ENCODE measurements around the gene RAB20. TPM values are rescaled to one million over a fixed set of nuclear protein-coding genes. Genes with fewer than 3 reads are reported as not detected.
"Not testable (repeated sequence)": the region's sequence is repeated elsewhere in the genome, so short reads cannot be mapped to it uniquely, and the experiment has no call there.

Gene RAB20
- total RNA-seq, 1 donor from 2014 or later = 1.5 TPM

DNA sequence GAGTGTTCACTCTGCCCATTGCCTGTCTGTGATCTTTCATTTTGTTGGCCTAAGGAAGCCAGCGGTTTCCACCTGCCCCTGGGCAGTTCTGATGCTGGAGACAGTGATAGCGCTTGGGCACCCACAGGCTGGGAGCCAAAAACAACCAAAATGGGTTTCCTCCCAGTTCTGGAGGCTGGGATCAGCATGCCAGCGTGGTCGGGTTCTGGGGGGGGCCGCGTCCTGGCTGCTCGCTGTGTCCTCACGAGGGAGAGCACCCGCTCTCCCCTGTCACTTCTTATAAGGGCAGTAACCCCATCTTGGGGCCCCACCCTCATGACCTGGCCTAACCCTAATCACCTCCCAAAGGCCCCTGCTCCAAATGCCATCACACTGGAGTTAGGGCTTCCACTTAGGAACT lies 67.9 kb downstream of the RAB20 start:
- H3K4me1 Mint-ChIP-seq (ENCODE audit: unreplicated experiment) = peaks cover 2% of the 10 kb centered on the region
- peaks cover 15% of the 10 kb centered on the region for H3K27me3 Mint-ChIP-seq (ENCODE audit: unreplicated experiment)
- TF ChIP-seq, protein P1, sequence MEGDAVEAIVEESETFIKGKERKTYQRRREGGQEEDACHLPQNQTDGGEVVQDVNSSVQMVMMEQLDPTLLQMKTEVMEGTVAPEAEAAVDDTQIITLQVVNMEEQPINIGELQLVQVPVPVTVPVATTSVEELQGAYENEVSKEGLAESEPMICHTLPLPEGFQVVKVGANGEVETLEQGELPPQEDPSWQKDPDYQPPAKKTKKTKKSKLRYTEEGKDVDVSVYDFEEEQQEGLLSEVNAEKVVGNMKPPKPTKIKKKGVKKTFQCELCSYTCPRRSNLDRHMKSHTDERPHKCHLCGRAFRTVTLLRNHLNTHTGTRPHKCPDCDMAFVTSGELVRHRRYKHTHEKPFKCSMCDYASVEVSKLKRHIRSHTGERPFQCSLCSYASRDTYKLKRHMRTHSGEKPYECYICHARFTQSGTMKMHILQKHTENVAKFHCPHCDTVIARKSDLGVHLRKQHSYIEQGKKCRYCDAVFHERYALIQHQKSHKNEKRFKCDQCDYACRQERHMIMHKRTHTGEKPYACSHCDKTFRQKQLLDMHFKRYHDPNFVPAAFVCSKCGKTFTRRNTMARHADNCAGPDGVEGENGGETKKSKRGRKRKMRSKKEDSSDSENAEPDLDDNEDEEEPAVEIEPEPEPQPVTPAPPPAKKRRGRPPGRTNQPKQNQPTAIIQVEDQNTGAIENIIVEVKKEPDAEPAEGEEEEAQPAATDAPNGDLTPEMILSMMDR (IDR thresholded peaks at IDR 0.05; ENCODE audit: unreplicated experiment) = no peak
- H3K27ac Mint-ChIP-seq (ENCODE audit: unreplicated experiment) = no peak overlapping the region
- peaks cover 69% of the 10 kb centered on the region for H3K36me3 Mint-ChIP-seq (ENCODE audit: low read depth, unreplicated experiment)
- H3K9me3 Mint-ChIP-seq (ENCODE audit: unreplicated experiment) = no peaks in the 10 kb centered on the region
- H3K4me3 Mint-ChIP-seq (ENCODE audit: unreplicated experiment) = peak overlapping the region; percentile 51
- no peak for DNase-seq (ENCODE audit: low spot score)

DNA sequence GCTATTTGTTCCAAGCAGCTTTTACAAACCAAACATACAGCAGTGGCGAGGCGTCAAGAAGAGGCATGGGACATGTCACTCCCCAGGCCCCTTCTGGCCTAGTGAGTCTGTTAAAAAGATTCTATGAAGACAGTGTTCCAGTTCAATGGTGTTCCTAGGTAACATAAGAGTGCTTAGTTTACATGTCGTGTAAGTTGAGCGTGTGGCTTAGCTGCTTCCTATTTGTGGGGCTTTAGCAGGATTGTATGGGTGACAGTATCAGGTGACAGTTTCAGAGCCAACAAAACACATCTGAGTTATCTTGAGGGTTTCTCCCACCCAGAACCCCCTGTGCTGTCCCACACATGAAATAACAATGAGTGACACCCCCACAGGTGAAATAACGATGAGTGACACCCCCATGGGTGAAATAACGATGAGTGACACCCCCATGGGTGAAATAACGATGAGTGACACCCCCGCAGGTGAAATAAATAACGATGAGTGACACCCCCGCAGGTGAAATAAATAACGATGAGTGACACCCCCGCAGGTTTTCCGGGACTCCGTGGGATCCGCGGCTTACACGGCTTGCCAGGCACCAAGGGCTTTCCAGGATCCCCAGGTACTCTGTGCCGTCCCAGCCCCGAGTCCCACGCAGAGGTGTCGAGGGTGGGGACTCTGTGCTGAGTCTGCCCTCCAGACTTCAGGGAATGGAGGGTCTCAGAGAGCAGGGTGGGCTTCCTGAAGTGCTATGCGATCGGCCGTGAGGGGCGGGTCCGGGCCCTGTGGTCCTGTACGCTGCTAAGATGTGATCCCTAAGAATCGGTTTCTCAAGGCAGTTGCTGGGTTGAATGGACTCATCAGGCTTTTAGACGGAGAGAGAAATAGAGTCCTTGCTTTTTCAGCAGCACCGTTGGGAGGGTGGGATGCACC lies 68.6 kb downstream of the RAB20 start:
- no peak for DNase-seq (ENCODE audit: low spot score)
- H3K4me1 Mint-ChIP-seq (ENCODE audit: unreplicated experiment) = peaks cover 2% of the 10 kb centered on the region
- no peaks in the 10 kb centered on the region for H3K9me3 Mint-ChIP-seq (ENCODE audit: unreplicated experiment)
- TF ChIP-seq, protein P1 (IDR thresholded peaks at IDR 0.05; ENCODE audit: unreplicated experiment) = no peak
- peaks cover 8% of the 10 kb centered on the region for H3K27me3 Mint-ChIP-seq (ENCODE audit: unreplicated experiment)
- peaks cover 65% of the 10 kb centered on the region for H3K36me3 Mint-ChIP-seq (ENCODE audit: low read depth, unreplicated experiment)
- peak overlapping the region; percentile 56 for H3K4me3 Mint-ChIP-seq (ENCODE audit: unreplicated experiment)
- no peak overlapping the region for H3K27ac Mint-ChIP-seq (ENCODE audit: unreplicated experiment)

DNA sequence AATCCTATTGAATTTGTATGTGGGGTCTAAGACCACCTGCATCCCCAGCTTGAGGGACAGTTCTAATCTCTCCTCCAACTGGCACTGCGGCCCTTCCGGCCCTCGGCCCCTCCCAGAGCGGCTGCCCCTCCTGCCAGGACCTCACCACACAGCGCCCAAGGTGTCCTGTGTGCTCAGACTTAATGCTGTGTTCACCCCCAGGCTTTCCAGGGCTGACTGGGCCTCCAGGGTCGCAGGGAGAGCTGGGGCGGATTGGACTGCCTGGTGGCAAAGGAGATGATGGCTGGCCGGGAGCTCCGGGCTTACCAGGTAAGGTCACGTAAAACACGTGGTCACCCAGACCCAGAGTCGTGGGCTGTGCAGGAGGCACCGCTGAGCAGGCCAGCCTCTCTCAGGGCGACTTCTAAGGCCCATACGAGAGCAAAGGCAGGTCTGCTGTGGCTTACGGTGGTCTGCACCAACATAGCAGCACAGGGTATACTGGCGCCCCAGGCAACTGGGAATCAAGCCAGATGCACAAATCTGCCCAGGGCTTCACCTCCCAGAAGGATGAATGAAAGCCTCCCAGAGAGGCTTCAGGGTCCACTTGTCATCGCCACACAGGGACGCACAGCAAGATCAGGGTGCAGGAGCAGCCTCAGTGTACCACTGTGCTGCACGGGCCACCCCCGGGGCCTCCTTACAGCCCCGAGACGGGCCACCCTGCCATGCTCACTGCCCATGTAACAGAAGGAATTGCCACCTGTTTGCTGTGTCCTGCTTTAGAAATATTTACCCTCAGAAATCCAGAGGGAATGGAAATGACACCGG lies 69.4 kb downstream of the RAB20 start:
- Mint-ChIP-seq H3K27me3 (ENCODE audit: unreplicated experiment) (peaks cover 8% of the 10 kb centered on the region), H3K36me3 (ENCODE audit: low read depth, unreplicated experiment) (peaks cover 71% of the 10 kb centered on the region), H3K9me3 (ENCODE audit: unreplicated experiment) (no peaks in the 10 kb centered on the region), H3K27ac (ENCODE audit: unreplicated experiment) (no peak overlapping the region), H3K4me3 (ENCODE audit: unreplicated experiment) (peak overlapping the region; percentile 56), H3K4me1 (ENCODE audit: unreplicated experiment) (peaks cover 2% of the 10 kb centered on the region)
- TF ChIP-seq, protein P1 (IDR thresholded peaks at IDR 0.05; ENCODE audit: unreplicated experiment) = no peak
- no peak for DNase-seq (ENCODE audit: low spot score)

DNA sequence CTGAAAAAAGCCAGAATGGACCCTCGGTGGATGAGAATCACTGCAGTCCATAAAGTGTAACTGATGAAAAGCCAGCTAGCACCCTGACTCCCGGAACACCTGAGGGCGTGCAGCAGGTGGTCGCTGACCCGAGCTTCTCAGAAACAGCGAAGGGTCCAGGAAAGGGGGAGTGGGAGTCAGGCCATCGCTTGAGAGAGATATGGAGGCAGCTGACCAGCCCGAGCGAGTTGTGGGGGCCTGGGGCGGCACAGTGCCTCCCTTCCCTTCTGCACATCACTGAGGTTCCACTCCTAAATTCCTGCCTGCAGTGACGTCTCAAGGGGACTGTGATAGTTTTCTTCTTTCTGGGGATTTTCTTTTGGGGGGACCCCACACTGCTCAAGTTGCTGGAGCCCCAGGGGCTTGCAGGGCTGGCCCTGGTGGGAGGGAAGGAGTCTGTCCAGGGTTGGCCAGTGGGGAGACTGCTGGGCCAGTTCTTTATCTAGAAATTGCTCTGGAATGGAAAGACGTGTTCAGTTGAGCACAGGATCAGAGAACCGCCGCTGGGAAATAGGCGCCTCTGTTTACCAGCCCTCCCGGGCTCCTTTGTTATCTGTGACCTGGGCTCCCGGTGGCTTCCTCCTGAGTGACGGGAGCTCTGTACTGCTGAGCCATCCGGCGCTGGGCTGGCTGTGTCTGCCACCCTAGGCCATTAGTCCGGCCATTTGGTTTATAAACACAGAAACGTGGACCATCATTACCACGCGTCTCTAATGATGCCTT lies 71.3 kb downstream of the RAB20 start:
- Mint-ChIP-seq H3K9me3 (ENCODE audit: unreplicated experiment) (no peaks in the 10 kb centered on the region), H3K27ac (ENCODE audit: unreplicated experiment) (peak overlapping the region; percentile 57), H3K36me3 (ENCODE audit: low read depth, unreplicated experiment) (peaks cover 74% of the 10 kb centered on the region), H3K27me3 (ENCODE audit: unreplicated experiment) (peaks cover 8% of the 10 kb centered on the region), H3K4me1 (ENCODE audit: unreplicated experiment) (peaks cover 6% of the 10 kb centered on the region), H3K4me3 (ENCODE audit: unreplicated experiment) (peak overlapping the region; percentile 65)
- DNase-seq (ENCODE audit: low spot score) = no peak
- TF ChIP-seq, protein P1 (IDR thresholded peaks at IDR 0.05; ENCODE audit: unreplicated experiment) = no peak

DNA sequence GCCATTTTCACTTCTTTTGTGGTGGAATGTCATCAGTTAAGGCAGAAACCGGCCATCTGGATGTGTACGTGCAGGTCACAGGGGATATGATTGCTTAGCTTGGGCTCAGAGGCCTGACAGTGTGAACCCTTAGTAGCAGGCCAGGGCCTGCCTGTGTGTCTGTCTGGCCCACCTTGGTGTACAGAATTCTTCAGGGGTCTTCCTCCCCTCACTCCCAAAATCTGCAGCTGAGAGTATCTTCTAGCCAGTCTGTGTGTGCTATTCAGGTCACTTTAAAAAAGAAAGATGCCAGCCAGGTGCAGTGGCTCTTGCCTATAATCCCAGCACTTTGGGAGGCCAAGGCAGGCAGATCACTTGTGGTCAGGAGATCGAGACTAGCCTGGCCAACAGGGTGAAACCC lies 74.6 kb downstream of the RAB20 start:
- H3K4me1 Mint-ChIP-seq (ENCODE audit: unreplicated experiment); DNase-seq (ENCODE audit: low spot score); H3K9me3 Mint-ChIP-seq (ENCODE audit: unreplicated experiment); H3K4me3 Mint-ChIP-seq (ENCODE audit: unreplicated experiment): not testable (repeated sequence)
- Mint-ChIP-seq H3K27ac (ENCODE audit: unreplicated experiment) (peak overlapping the region; percentile 30), H3K27me3 (ENCODE audit: unreplicated experiment) (peaks cover 18% of the 10 kb centered on the region), H3K36me3 (ENCODE audit: low read depth, unreplicated experiment) (peaks cover 78% of the 10 kb centered on the region)

Measured in endothelial cell (in vitro differentiated cells).